OCI-M2 (cell line): ENCODE measurements around the gene IFNLR1.

Experiments used
- DNase-seq: peaks from one replicate; lab custom pipeline; 2025; ENCODE audit not compliant: unreplicated experiment; lab: John Stamatoyannopoulos, UW

Gene IFNLR1

GRCh38 chr1:24150234-24151174, 36.6 kb downstream of the IFNLR1 start:
- peak; percentile 4 for DNase-seq

- DNase-seq = no peak
Observed at GRCh38 chr1:24149866-24150233, 37.2 kb downstream of the IFNLR1 start.

DNA sequence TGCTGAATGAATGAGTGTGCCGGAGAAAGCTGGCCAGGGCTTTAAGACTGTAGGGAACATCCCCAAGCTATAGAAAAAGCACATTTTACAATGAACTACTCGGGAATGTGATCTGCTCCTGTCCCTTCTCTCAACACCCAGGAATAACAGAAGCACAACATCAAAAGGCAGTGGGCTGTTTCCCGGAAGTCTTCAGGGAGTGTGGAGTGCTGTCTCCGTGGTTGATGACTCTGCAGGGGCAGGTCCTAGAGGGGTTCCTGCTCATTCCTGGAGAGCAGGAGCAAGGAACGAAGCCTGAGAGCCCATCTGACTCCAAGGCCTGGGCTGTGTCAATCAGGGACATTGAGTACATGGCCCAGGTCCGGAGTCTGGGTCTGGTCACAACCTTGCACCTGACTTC, 39.3 kb downstream of the IFNLR1 start:
- no peak for DNase-seq

DNA sequence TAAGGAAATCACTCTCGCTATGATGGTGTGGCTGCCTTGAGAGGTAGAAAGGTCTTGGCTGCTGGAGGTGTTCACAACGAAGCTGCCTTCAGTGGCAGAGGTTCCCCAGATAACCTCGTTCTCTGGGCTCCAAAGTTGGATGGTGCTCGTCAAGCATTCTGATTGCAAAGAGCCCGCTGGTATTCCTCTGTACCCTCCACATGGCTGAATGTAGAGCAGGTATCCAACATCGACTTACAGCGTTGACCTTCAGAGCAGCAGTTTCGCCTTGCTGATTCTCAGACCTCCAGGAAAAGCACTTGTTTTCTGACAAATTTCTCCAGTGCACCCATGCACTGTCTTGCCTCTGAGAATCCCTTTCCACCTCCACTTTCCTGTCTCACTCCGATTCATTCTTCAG, 39.9 kb downstream of the IFNLR1 start:
- no peak for DNase-seq

- no peak for DNase-seq
Observed at GRCh38 chr1:24142546-24143534, 44.2 kb downstream of the IFNLR1 start, which contains the start of gene IL22RA1. TSS of gene IL22RA1 (minus strand) at chr1:24143140. CDS start at chr1:24143082, 58 bp downstream.

- DNase-seq = no peak
Observed at GRCh38 chr1:24141311-24141997, 45.6 kb downstream of the IFNLR1 start.

DNA sequence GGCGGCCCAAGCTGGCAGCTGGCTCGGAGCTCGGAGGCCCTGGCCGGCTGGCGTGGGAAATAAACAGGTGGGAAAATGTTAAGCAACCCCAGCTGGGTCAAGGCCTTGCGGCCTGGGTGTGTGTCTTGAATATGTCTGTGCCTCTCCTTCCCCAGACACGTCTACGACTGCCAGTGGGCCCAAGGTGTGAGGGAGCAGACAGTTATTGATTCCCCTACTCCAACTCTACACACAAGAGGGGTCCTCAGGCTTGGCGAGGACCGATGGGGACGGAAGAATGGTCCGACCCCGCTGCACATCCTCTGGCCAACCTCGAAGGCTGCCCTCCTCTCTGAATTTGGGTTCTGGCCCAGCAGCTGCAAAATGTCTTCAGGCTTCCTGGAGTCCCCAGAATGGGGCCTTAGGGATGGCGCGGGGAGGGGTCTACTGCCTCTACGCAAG, 46.3 kb downstream of the IFNLR1 start:
- no peak for DNase-seq

GRCh38 chr1:24139841-24140425, 47.2 kb downstream of the IFNLR1 start:
- DNase-seq = no peak

GRCh38 chr1:24139222-24139489, 47.9 kb downstream of the IFNLR1 start:
- no peak for DNase-seq

DNA sequence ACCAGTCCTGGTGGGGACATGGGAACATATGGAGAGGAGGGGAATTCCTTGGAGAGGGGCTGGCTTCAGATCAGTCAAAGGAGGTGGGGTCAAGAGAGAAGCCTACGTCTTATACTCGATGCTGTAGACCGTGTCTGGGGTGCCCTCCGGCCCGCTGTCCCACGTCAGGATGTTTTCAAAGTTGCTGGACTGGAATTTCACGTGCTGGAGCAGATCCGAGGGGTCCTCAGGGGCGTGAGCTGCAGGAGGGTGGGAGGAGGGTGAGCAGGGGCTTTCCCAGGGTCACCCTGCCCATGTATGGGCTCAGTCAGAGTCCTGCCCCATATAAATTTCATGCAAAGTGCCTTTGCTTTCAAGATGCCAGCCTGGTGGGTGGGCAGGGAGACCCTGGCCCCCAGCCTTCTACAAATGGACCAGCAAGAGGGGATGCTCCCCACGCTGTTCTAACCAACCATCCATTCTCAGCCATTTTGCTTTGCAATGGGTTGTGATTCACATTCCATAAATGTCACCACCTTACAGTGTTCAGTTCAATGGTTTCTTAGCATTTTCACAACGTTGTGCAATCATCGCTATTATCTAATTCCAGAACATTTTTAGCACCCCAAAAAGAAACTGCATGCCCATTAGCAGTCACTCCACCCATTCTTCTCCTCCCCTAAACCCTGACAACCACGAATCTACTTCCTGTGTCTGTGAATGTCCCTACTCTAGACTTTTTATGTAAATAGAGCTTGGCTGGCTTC, 48.4 kb downstream of the IFNLR1 start:
- DNase-seq = no peak

DNA sequence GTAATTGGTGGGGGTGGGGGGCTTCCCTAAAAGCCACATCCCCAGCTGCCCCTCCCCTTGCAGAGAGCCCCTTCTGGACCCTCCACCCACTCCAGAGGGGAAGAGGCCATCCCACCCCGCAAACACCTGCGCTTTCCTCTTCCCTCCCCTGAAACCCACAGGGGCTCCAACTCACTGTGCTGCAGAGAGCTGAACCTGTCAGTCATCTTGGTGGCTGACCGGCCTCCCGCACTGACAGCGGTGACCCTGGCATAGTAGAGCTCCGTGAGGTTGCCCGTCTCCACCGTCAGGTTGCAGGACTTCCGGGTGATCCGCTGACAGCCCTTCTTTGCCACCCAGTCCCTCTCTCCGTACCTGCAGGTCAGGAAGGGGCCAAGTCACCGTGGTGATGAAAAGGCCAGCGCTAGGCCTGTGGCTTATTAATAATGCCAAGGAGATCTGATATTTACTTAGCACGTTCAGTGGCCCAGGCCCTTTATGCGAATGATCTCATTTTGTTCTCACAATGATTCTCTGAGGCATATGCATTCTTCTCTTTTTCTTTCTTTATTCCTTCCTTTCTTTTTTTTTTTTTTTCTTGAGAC, 50.0 kb downstream of the IFNLR1 start:
- DNase-seq = no peak

GRCh38 chr1:24134376-24134775, 52.7 kb downstream of the IFNLR1 start:
- no peak for DNase-seq

DNA sequence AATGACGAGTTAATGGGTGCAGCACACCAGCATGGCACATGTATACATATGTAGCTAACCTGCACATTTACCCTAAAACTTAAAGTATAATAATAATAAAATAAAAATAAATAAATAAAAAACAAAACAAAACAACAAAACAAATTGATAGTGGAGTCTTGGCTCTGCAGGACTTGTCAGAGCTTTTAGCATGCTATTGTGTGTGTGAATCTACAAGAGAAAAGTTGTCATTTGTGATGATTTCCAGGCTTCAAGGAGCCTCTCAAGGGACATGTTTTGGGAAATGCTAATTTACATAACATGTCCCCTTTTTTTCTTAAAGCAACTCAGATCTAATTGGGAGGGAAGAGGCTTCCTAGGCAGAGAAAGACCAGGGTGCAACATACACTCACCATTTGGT, 53.3 kb downstream of the IFNLR1 start:
- DNase-seq = no peak

DNA sequence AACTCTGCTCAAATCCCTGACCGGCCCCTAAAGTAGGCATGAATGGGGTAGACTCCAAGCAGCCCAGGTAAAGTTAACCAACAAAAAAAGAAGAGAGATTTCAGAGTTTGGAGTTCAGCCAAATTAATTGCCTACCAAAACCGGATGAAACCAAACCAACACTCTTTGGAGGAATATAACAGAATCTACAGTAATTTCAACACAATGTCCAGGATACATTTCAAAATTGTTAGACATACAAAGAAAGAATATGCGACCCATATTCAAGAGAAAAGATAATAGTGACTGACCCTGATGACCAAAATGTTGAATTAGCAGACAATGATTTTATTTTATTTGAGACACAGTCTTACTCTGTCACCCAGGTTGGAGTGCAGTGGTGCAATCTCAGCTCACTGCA, 56.7 kb downstream of the IFNLR1 start:
- no peak for DNase-seq

DNA sequence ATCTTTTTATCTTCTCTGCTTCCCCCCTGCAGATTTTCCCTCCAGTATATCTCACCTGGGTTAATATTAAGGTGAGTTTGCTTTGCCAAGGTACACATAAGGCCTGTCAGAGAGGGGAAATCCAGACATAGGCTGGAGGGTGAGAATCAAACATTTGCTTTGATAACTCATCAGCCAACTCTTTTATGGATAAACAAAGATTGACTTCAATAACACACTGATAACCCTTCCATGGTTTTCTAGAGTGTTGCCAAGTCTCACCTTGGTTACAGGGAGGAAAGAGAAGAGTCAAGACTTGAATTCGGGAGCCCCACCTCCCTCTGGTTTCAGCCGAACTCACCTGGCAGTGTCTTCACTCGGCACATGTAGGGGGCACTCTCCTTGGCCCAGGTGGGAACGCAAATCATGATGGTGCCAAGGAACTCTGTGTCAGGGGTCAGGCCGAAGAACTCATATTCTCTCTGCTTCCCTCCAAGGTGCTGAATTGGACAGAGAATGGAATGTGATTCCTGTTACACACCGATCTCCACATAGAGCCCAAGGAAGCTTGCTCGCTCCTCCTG, 59.2 kb downstream of the IFNLR1 start:
- no peak for DNase-seq

DNA sequence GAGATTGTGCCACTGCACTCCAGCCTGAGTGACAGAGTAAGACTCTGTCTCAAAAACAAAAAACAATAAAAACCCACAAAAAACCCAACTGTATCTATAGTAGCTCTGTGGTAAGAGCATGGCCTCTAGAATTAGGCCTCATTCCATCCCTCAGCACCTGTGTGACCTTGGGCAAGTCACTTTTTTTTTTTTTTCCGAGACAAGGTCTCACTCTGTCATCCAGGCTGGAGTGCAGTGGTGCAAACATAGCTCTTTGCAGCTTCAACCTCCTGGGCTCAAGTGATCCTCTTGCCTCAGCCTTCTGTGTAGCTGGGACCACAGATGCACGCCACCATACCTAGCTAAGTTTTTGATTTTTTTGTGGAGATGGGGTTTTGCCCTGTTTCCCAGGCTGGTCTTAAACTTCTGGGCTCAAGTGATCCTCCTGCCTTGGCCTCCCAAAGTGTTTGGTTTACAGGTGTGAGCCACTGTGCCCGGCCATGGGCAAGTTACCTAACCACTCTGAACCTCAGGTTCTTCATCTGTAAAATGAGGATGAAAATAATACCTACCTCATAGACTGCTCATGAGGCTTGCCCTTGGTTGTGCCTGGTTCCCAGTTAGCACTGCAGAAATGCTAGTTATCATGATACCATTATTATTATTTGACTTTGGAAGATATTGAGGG, 59.8 kb downstream of the IFNLR1 start:
- DNase-seq = no peak

DNA sequence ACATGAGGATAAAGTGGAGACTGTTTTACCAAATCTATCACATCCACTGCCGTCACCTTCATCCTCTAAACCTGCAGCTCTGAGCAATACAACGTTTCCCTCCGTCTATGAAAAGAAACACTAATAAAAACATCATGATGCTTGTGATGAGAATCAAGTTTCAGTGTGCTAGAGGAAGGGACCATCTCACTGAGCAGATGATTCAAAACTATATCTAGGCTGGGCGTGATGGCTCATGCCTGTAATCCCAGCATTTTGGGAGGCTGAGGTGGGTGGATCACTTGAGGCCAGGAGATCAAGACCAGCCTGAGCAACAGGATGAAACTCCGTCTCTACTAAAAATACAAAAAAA, 60.4 kb downstream of the IFNLR1 start:
- no peak for DNase-seq

DNA sequence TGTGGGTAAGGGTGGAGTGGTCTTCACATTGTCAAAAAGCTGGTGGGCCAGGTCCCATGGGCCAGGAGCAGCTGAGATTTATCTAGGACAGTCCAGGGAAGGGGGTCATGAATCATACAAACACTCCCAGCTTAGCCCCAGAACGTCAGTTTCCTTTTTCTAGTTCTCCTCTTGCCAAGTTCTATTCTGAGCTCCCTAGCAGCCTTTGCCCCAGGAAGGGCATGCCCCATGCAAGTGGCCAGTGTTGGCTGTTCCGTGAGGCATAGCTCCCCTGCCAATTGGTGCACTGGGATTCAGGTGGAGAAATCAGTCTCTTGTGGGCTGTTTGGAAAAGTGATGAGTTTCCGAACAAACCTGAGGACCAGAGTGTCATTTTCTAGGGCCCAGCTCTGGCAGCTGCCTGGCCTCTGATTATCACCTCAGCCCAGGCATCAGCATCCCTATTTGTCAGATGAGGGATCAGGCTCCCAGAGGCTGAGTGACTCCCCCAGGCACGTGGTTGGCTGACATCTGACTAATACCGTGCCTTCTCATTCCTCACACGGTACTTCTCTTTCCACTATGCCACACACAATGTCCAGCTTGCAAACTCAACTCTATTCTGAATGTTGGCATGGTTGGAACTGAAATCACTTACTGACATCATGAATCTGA, 60.9 kb downstream of the IFNLR1 start:
- no peak for DNase-seq

GRCh38 chr1:24125456-24125855, 61.6 kb downstream of the IFNLR1 start:
- DNase-seq = no peak
